ENCODE results near the gene PCSK6.

The PCSK6 gene

DNA sequence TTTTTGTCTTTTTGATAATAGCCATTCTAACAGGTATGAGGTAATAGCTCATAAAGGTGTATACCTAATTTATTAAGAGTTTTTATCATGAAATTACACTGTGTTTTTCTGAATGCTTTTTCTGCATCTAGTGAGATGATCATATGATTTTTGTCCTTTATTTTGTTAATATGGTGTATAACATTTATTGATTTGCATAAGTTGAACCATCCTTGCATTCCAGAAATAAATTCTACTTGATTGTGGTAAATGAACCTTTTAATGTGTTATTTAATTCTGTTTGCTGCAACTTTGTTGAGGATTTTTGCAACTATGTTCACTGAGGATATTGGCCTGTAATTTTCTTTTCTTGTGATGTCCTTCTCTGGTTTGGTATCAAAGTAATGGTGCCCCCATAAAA, 28.0 kb upstream of the PCSK6 start:
- no peak for DNase-seq (ENCODE audit: low read depth in 1 of 2, low spot score in 1 of 2)
- Histone ChIP-seq H3K27me3 (ENCODE audit: insufficient read depth, poor library complexity, severe bottlenecking) (no peaks in the 10 kb centered on the region), H3K4me3 (replicated peaks; ENCODE audit: insufficient read depth, low read length) (no peak overlapping the region), H3K27ac (replicated peaks) (no peak overlapping the region)
- TF ChIP-seq POLR2AphosphoS5 (IDR thresholded peaks at IDR 0.05; ENCODE audit: low read depth) (no peak), SPI1 (IDR thresholded peaks at IDR 0.05; ENCODE audit: borderline replicate concordance, low read depth) (no peak), GABPA (IDR thresholded peaks at IDR 0.05; ENCODE audit: low read depth) (no peak)
- TF ChIP-seq, protein P1, sequence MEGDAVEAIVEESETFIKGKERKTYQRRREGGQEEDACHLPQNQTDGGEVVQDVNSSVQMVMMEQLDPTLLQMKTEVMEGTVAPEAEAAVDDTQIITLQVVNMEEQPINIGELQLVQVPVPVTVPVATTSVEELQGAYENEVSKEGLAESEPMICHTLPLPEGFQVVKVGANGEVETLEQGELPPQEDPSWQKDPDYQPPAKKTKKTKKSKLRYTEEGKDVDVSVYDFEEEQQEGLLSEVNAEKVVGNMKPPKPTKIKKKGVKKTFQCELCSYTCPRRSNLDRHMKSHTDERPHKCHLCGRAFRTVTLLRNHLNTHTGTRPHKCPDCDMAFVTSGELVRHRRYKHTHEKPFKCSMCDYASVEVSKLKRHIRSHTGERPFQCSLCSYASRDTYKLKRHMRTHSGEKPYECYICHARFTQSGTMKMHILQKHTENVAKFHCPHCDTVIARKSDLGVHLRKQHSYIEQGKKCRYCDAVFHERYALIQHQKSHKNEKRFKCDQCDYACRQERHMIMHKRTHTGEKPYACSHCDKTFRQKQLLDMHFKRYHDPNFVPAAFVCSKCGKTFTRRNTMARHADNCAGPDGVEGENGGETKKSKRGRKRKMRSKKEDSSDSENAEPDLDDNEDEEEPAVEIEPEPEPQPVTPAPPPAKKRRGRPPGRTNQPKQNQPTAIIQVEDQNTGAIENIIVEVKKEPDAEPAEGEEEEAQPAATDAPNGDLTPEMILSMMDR (IDR thresholded peaks at IDR 0.05; ENCODE audit: insufficient read depth, low read length): no peak
- TF ChIP-seq, protein P2, sequence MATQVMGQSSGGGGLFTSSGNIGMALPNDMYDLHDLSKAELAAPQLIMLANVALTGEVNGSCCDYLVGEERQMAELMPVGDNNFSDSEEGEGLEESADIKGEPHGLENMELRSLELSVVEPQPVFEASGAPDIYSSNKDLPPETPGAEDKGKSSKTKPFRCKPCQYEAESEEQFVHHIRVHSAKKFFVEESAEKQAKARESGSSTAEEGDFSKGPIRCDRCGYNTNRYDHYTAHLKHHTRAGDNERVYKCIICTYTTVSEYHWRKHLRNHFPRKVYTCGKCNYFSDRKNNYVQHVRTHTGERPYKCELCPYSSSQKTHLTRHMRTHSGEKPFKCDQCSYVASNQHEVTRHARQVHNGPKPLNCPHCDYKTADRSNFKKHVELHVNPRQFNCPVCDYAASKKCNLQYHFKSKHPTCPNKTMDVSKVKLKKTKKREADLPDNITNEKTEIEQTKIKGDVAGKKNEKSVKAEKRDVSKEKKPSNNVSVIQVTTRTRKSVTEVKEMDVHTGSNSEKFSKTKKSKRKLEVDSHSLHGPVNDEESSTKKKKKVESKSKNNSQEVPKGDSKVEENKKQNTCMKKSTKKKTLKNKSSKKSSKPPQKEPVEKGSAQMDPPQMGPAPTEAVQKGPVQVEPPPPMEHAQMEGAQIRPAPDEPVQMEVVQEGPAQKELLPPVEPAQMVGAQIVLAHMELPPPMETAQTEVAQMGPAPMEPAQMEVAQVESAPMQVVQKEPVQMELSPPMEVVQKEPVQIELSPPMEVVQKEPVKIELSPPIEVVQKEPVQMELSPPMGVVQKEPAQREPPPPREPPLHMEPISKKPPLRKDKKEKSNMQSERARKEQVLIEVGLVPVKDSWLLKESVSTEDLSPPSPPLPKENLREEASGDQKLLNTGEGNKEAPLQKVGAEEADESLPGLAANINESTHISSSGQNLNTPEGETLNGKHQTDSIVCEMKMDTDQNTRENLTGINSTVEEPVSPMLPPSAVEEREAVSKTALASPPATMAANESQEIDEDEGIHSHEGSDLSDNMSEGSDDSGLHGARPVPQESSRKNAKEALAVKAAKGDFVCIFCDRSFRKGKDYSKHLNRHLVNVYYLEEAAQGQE (IDR thresholded peaks at IDR 0.05; ENCODE audit: insufficient replicate concordance, low read depth): no peak

DNA sequence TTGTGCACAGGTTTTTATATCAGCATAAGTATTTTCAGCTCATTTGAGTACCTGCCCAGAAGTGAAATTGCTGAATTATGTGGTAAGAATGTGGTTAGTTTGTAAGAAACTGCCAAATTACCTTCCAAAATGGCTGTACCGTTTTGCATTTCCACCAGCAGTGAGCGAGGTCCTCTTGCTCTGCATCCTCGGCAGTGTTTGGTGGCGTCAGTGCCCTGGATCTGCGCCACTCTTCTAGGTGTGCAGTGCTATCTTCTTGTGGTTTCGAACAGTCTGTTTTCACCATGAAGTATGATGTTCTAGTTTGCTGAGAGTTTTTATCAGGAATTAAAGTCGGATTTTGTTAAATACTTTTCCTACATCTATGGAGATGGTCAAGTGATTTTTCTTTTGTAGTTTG, 24.8 kb upstream of the PCSK6 start:
- Histone ChIP-seq H3K27me3 (ENCODE audit: insufficient read depth, poor library complexity, severe bottlenecking) (no peaks in the 10 kb centered on the region), H3K4me3 (replicated peaks; ENCODE audit: insufficient read depth, low read length) (no peak overlapping the region), H3K27ac (replicated peaks) (no peak overlapping the region)
- DNase-seq (ENCODE audit: low read depth in 1 of 2, low spot score in 1 of 2): no peak
- TF ChIP-seq, protein P1 (IDR thresholded peaks at IDR 0.05; ENCODE audit: insufficient read depth, low read length): no peak
- TF ChIP-seq SPI1 (IDR thresholded peaks at IDR 0.05; ENCODE audit: borderline replicate concordance, low read depth) (no peak), GABPA (IDR thresholded peaks at IDR 0.05; ENCODE audit: low read depth) (no peak)

DNA sequence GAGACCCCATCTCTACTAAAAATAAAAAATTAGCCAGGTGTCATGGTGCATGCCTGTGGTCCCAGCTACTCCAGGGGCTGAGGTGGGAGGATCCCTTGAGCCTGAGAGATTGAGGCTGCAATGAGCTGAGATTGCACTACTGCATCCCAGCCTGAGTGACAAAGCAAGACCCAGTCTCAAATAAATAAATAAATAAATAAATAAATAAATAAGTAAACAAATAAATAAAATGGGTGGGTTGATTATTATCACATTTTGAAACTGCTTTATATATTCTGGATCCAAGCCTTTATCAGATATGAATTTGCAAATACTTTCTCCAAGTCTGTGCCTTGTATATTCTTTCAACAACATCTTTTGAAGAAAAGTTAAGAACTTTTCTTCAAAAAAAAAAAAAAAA, 22.2 kb upstream of the PCSK6 start:
- no peak overlapping the region for H3K4me3 ChIP-seq (replicated peaks; ENCODE audit: insufficient read depth, low read length)
- no peak for TF ChIP-seq GABPA (IDR thresholded peaks at IDR 0.05; ENCODE audit: low read depth)
- no peak for TF ChIP-seq SPI1 (IDR thresholded peaks at IDR 0.05; ENCODE audit: borderline replicate concordance, low read depth)
- TF ChIP-seq, protein P1 (IDR thresholded peaks at IDR 0.05; ENCODE audit: insufficient read depth, low read length): no peak
- TF ChIP-seq, protein P2 (IDR thresholded peaks at IDR 0.05; ENCODE audit: insufficient replicate concordance, low read depth): no peak
- no peak for TF ChIP-seq POLR2AphosphoS5 (IDR thresholded peaks at IDR 0.05; ENCODE audit: low read depth)
- no peaks in the 10 kb centered on the region for H3K27me3 ChIP-seq (ENCODE audit: insufficient read depth, poor library complexity, severe bottlenecking)
- H3K27ac ChIP-seq (replicated peaks): no peak overlapping the region
- DNase-seq (ENCODE audit: low read depth in 1 of 2, low spot score in 1 of 2): no peak

Data from HL-60 (cell line).